Endodermal cell (in vitro differentiated cells): ENCODE results near the gene JAKMIP1. TPM values are rescaled to one million over a fixed set of nuclear protein-coding genes. Genes with fewer than 3 reads are reported as not detected.

Experiments used
- DNase-seq: peaks from one replicate; pipeline ENCODE4 v3.0.0-alpha.2; 2017
- H3K27ac ChIP-seq: 2 replicates; pipeline ENCODE4 v1.5.1; 2013; ENCODE audit warnings: mild to moderate bottlenecking, low read depth, low read length, moderate library complexity
- H3K27me3 ChIP-seq: 2 replicates; pipeline ENCODE4 v1.6.1; 2013; ENCODE audit warnings: mild to moderate bottlenecking, low read length, moderate library complexity; ENCODE audit not compliant: insufficient read depth, control insufficient read depth, poor library complexity, severe bottlenecking
- H3K36me3 ChIP-seq: 2 replicates; pipeline ENCODE4 v1.7.0; 2013; ENCODE audit warnings: mild to moderate bottlenecking, low read length, moderate library complexity; ENCODE audit not compliant: control insufficient read depth, insufficient read depth
- H3K4me1 ChIP-seq: one replicate; pipeline ENCODE4 v1.7.0; 2013; ENCODE audit warnings: low read length; ENCODE audit not compliant: control insufficient read depth, insufficient read depth
- H3K4me3 ChIP-seq: 2 replicates; pipeline ENCODE4 v1.5.1; 2013; ENCODE audit warnings: mild to moderate bottlenecking, low read length, moderate library complexity
- H3K9ac ChIP-seq: 2 replicates; pipeline ENCODE4 v1.6.1; 2013; ENCODE audit warnings: mild to moderate bottlenecking, low read length, moderate library complexity; ENCODE audit not compliant: poor library complexity, severe bottlenecking; ENCODE audit errors: extremely low read depth
- H3K9me3 ChIP-seq: 2 replicates; pipeline ENCODE4 v1.6.1; 2013; ENCODE audit warnings: mild to moderate bottlenecking, low read length, moderate library complexity; ENCODE audit not compliant: control insufficient read depth
- H3K27ac Mint-ChIP-seq: 2 replicates; pipeline ENCODE4 v1.8.0; 2020; ENCODE audit warnings: mixed read lengths
- H3K27me3 Mint-ChIP-seq: 2 replicates; pipeline ENCODE4 v1.8.0; 2021; ENCODE audit warnings: mild to moderate bottlenecking, mixed read lengths; ENCODE audit not compliant: insufficient read depth
- H3K36me3 Mint-ChIP-seq: 2 replicates; pipeline ENCODE4 v1.8.0; 2020; ENCODE audit warnings: low read depth, mixed read lengths
- H3K4me1 Mint-ChIP-seq: 2 replicates; pipeline ENCODE4 v1.8.0; 2020; ENCODE audit warnings: mixed read lengths
- H3K4me3 Mint-ChIP-seq: 2 replicates; pipeline ENCODE4 v1.8.0; 2020; ENCODE audit warnings: mild to moderate bottlenecking, moderate library complexity, mixed read lengths
- H3K9me3 Mint-ChIP-seq: 2 replicates; pipeline ENCODE4 v1.8.0; 2020; ENCODE audit warnings: mild to moderate bottlenecking, mixed read lengths
- WGBS, 2 experiments: methylation state at CpG; one replicate each; pipeline versions ENCODE4 v1.1.5 to v1.1.7; 2013; ENCODE audit warnings: missing lambda C conversion rate in 2 of 2, mixed read lengths in 1 of 2; ENCODE audit not compliant: insufficient coverage in 1 of 2, insufficient read length in 1 of 2; 5-methylcytosine and 5-hydroxymethylcytosine counted together
- total RNA-seq, 2 donors: library from RNA; stranded (reverse); fragmentation: NEBNext Ultra II Directional in 1 of 2; extraction: Animal tissue kit (Norgen Biotek cat#: 25700) in 1 of 2; gene quantifications; 2 replicates in 1 of 2; 3 replicates in 1 of 2; pipeline ENCODE4 v1.2.1, GENCODE V29; 2021
- TF ChIP-seq, protein P1 (sequence below): fragments of 200-600 bp; sonication (generic); conservative IDR thresholded peaks from 2 replicates; pipeline ENCODE4 v1.5.0; 2021; ENCODE audit warnings: antibody characterized with exemption, mild to moderate bottlenecking

Gene JAKMIP1
- total RNA-seq, 2 donors from 2014 or later: 10.4 to 11.2 TPM

GRCh38 chr4:6076391-6076790, 124.0 kb downstream of the JAKMIP1 start:
- peaks cover 13% of the 10 kb centered on the region for H3K4me1 Mint-ChIP-seq
- Histone ChIP-seq H3K9ac (no peak overlapping the region), H3K4me3 (no peak overlapping the region), H3K27me3 (no peaks in the 10 kb centered on the region), H3K4me1 (peaks cover 9% of the 10 kb centered on the region), H3K36me3 (peaks cover 15% of the 10 kb centered on the region), H3K27ac (no peak overlapping the region), H3K9me3 (no peaks in the 10 kb centered on the region)
- H3K27ac Mint-ChIP-seq: no peak overlapping the region
- H3K9me3 Mint-ChIP-seq: no peaks in the 10 kb centered on the region
- H3K27me3 Mint-ChIP-seq: no peaks in the 10 kb centered on the region
- 50 to 71% methylated on average over 1 of the region's 1 CpG for WGBS, 2 experiments
- peaks cover 34% of the 10 kb centered on the region for H3K36me3 Mint-ChIP-seq
- TF ChIP-seq, protein P1, sequence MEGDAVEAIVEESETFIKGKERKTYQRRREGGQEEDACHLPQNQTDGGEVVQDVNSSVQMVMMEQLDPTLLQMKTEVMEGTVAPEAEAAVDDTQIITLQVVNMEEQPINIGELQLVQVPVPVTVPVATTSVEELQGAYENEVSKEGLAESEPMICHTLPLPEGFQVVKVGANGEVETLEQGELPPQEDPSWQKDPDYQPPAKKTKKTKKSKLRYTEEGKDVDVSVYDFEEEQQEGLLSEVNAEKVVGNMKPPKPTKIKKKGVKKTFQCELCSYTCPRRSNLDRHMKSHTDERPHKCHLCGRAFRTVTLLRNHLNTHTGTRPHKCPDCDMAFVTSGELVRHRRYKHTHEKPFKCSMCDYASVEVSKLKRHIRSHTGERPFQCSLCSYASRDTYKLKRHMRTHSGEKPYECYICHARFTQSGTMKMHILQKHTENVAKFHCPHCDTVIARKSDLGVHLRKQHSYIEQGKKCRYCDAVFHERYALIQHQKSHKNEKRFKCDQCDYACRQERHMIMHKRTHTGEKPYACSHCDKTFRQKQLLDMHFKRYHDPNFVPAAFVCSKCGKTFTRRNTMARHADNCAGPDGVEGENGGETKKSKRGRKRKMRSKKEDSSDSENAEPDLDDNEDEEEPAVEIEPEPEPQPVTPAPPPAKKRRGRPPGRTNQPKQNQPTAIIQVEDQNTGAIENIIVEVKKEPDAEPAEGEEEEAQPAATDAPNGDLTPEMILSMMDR: peak; percentile 88
- DNase-seq: peak; percentile 78
- no peak overlapping the region for H3K4me3 Mint-ChIP-seq

- no peaks in the 10 kb centered on the region for H3K27me3 Mint-ChIP-seq
- no peaks in the 10 kb centered on the region for H3K27me3 ChIP-seq
- H3K4me1 Mint-ChIP-seq: peaks cover 13% of the 10 kb centered on the region
- H3K36me3 Mint-ChIP-seq: peaks cover 20% of the 10 kb centered on the region
- H3K9me3 Mint-ChIP-seq: no peaks in the 10 kb centered on the region
- 89 to 97% methylated on average over 4 to 6 of the region's 6 CpGs for WGBS, 2 experiments
- H3K4me1 ChIP-seq: peaks cover 11% of the 10 kb centered on the region
- no peak overlapping the region for H3K27ac ChIP-seq
- TF ChIP-seq, protein P1: no peak
- H3K9ac ChIP-seq: no peak overlapping the region
- no peak overlapping the region for H3K4me3 Mint-ChIP-seq
- peaks cover 10% of the 10 kb centered on the region for H3K36me3 ChIP-seq
- no peak overlapping the region for H3K27ac Mint-ChIP-seq
- no peak overlapping the region for H3K4me3 ChIP-seq
- H3K9me3 ChIP-seq: no peaks in the 10 kb centered on the region
- DNase-seq: no peak
Observed at GRCh38 chr4:6074758-6075157, 125.6 kb downstream of the JAKMIP1 start.

- Histone ChIP-seq H3K9ac (no peak overlapping the region), H3K27ac (peak overlapping the region; percentile 22), H3K4me1 (peaks cover 11% of the 10 kb centered on the region), H3K9me3 (no peaks in the 10 kb centered on the region), H3K36me3 (no peaks in the 10 kb centered on the region), H3K27me3 (no peaks in the 10 kb centered on the region), H3K4me3 (no peak overlapping the region)
- TF ChIP-seq, protein P1: no peak
- H3K36me3 Mint-ChIP-seq: peaks cover 16% of the 10 kb centered on the region
- 76 to 85% methylated on average over 6 to 8 of the region's 8 CpGs for WGBS, 2 experiments
- H3K9me3 Mint-ChIP-seq: no peaks in the 10 kb centered on the region
- H3K27ac Mint-ChIP-seq: peak overlapping the region; percentile 88
- peaks cover 13% of the 10 kb centered on the region for H3K4me1 Mint-ChIP-seq
- no peak overlapping the region for H3K4me3 Mint-ChIP-seq
- DNase-seq: no peak
- no peaks in the 10 kb centered on the region for H3K27me3 Mint-ChIP-seq
Observed at GRCh38 chr4:6071959-6072720, 128.2 kb downstream of the JAKMIP1 start.
